Transverse colon (tissue), 4 donors: Measurements from ENCODE around the gene ATG13.

ENCODE experiments used
- CTCF ChIP-seq, 5 experiments: fragments of 200-600 bp in 3 of 5; fragments of 450-650 bp in 2 of 5; sonication (generic) in 3 of 5; IDR thresholded peaks; 1 replicate in 2 of 5; 2 replicates in 3 of 5; pipeline ENCODE4 v1.5.1; 2016 to 2017; ENCODE audit warnings: antibody characterized with exemption in 5 of 5, inconsistent platforms in 3 of 5, mild to moderate bottlenecking in 2 of 5, moderate library complexity in 1 of 5
- EP300 ChIP-seq: sonication (generic); formaldehyde crosslinking; IDR thresholded peaks from one replicate; pipeline ENCODE4 v1.6.1; 2017; ENCODE audit warnings: antibody characterized with exemption, low read depth
- POLR2A ChIP-seq: fragments of 450-650 bp; IDR thresholded peaks from one replicate; pipeline ENCODE4 v1.6.1; 2016; ENCODE audit warnings: antibody characterized with exemption, mild to moderate bottlenecking, moderate library complexity
- POLR2AphosphoS5 ChIP-seq, 3 donors: sonication (generic); formaldehyde crosslinking; IDR thresholded peaks; one replicate each; pipeline ENCODE4 v1.6.1; 2016; ENCODE audit warnings: antibody characterized with exemption in 3 of 3

GRCh38 chr11:46577058-46577457 lies 40.3 kb upstream of the ATG13 start:
- no peak for TF ChIP-seq CTCF (IDR thresholded peaks at IDR 0.05)
- TF ChIP-seq POLR2A: no peak
- TF ChIP-seq POLR2AphosphoS5 (IDR thresholded peaks at IDR 0.05): no peak
- no peak for TF ChIP-seq EP300
